ENCODE data around the gene HPGDS.

Gene HPGDS

GRCh38 chr4:94349193-94349592 is 6.6 kb upstream of the HPGDS start:
- TF ChIP-seq SP7 (tag by site-specific recombination; IDR thresholded peaks at IDR 0.05): no peak
- TF ChIP-seq PRDM6 (tag by site-specific recombination; IDR thresholded peaks at IDR 0.05): peak; percentile 54
- Histone ChIP-seq H3K9me3 (ENCODE audit: control insufficient read depth, insufficient read depth, low read depth, low read length) (no peaks in the 10 kb centered on the region), H3K36me3 (ENCODE audit: control insufficient read depth in 2 of 2, insufficient read depth in 1 of 2, low read length in 2 of 2) (no peaks in the 10 kb centered on the region), H3K4me3 (ENCODE audit: low read depth, low read length) (no peak overlapping the region), H3K4me1 (ENCODE audit: control insufficient read depth, insufficient read depth, low read length) (no peaks in the 10 kb centered on the region), H3K27ac (ENCODE audit: extremely low read depth, low read depth, low read length) (no peak overlapping the region)
- ChIA-PET POLR2A (no interaction called here), CTCF (interaction anchor here (0.5 kb wide), 1 partner anchor 111 kb away, joined by 3 read pairs; no protein-coding TSS in a partner anchor)

GRCh38 chr4:94348666-94349065 is 6.0 kb upstream of the HPGDS start:
- TF ChIP-seq ZEB2 (tag by site-specific recombination; IDR thresholded peaks at IDR 0.05) (no peak), ZSCAN23 (tag by site-specific recombination; IDR thresholded peaks at IDR 0.05) (no peak), ZNF473 (tag by site-specific recombination; IDR thresholded peaks at IDR 0.05) (no peak), ZNF658 (tag by site-specific recombination; IDR thresholded peaks at IDR 0.05) (no peak), PRDM10 (tag by site-specific recombination; IDR thresholded peaks at IDR 0.05) (no peak), ZNF155 (tag by site-specific recombination; IDR thresholded peaks at IDR 0.05) (no peak), ZNF529 (tag by site-specific recombination; IDR thresholded peaks at IDR 0.05; ENCODE audit: insufficient replicate concordance) (no peak), ZBTB49 (tag by site-specific recombination; IDR thresholded peaks at IDR 0.05; ENCODE audit: low read depth) (no peak), ZNF585B (tag by site-specific recombination; IDR thresholded peaks at IDR 0.05) (no peak), ZNF792 (tag by site-specific recombination; IDR thresholded peaks at IDR 0.05) (no peak), ZNF510 (tag by site-specific recombination; IDR thresholded peaks at IDR 0.05; ENCODE audit: insufficient replicate concordance) (no peak), ZBTB6 (tag by site-specific recombination; IDR thresholded peaks at IDR 0.05) (no peak), ZSCAN30 (tag by site-specific recombination; IDR thresholded peaks at IDR 0.05) (no peak), ZFHX2 (tag by site-specific recombination; conservative IDR thresholded peaks at IDR 0.05) (no peak), ZNF654 (tag by site-specific recombination; IDR thresholded peaks at IDR 0.05; ENCODE audit: low read depth) (no peak), ZNF449 (tag by site-specific recombination; IDR thresholded peaks at IDR 0.05) (no peak), SCRT2 (tag by site-specific recombination; IDR thresholded peaks at IDR 0.05) (no peak), ZNF426 (tag by site-specific recombination; IDR thresholded peaks at IDR 0.05) (no peak), ZNF292 (tag by site-specific recombination; IDR thresholded peaks at IDR 0.05; ENCODE audit: borderline replicate concordance, low read depth) (no peak)
- Histone ChIP-seq H3K4me3 (ENCODE audit: low read depth, low read length) (no peak overlapping the region), H3K9me3 (ENCODE audit: control insufficient read depth, insufficient read depth, low read depth, low read length) (no peaks in the 10 kb centered on the region), H3K27ac (ENCODE audit: extremely low read depth, low read depth, low read length) (no peak overlapping the region), H3K4me1 (ENCODE audit: control insufficient read depth, insufficient read depth, low read length) (no peaks in the 10 kb centered on the region), H3K36me3 (ENCODE audit: control insufficient read depth in 2 of 2, insufficient read depth in 1 of 2, low read length in 2 of 2) (no peaks in the 10 kb centered on the region)
- ChIA-PET CTCF (interaction anchor here (0.6 to 1.1 kb wide), 2 partner anchors 11 to 15 kb away, joined by 5 read pairs; no protein-coding TSS in a partner anchor), POLR2A (no interaction called here)
